GM19193 (cell line): Measurements from ENCODE around the gene PIM3.

Experiments used
- POLR2A ChIP-seq: IDR thresholded peaks from 4 replicates; pipeline ENCODE4 v1.6.1; 2011; ENCODE audit not compliant: insufficient read depth, insufficient read length; ENCODE audit errors: extremely low read depth

The PIM3 gene

GRCh38 chr22:49965091-49966040 lies 4.8 kb downstream of the PIM3 start:
- no peak for TF ChIP-seq POLR2A

DNA sequence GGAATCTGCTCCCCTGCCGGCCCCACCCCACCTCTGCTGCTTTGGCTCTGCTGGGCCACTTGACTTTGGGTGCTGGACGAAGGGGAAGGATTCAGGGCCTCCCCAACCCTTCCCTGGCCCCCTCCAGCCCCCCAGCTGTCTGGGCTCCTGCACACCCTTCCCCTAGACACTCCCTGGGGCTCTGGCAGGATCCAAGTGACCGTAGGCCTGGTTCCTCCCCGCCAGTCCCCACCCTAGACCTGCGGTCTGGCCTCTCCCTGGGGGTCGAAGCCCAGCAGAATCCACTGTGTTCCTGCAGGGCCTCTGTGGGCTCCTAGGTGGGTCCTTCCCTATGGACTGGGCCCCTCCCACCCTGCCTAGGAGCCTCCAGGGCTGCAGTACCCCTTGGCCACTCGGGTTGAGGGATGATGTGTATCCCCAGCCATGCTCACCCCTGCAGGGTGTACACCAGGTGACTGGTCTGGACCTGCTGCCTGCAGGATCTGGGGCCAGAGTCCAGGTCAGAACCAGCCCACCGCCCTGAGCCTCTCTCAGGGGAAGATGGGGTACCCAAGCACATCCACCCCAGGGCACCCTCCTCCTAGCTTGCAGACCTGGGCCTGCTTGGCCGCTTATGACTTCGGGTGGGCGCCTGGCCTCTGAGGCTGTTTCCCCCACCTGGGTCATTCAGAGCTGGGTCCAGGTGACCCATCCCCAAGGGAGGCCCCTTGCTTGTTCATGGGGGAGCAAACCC lies 5.6 kb downstream of the PIM3 start:
- TF ChIP-seq POLR2A: no peak

DNA sequence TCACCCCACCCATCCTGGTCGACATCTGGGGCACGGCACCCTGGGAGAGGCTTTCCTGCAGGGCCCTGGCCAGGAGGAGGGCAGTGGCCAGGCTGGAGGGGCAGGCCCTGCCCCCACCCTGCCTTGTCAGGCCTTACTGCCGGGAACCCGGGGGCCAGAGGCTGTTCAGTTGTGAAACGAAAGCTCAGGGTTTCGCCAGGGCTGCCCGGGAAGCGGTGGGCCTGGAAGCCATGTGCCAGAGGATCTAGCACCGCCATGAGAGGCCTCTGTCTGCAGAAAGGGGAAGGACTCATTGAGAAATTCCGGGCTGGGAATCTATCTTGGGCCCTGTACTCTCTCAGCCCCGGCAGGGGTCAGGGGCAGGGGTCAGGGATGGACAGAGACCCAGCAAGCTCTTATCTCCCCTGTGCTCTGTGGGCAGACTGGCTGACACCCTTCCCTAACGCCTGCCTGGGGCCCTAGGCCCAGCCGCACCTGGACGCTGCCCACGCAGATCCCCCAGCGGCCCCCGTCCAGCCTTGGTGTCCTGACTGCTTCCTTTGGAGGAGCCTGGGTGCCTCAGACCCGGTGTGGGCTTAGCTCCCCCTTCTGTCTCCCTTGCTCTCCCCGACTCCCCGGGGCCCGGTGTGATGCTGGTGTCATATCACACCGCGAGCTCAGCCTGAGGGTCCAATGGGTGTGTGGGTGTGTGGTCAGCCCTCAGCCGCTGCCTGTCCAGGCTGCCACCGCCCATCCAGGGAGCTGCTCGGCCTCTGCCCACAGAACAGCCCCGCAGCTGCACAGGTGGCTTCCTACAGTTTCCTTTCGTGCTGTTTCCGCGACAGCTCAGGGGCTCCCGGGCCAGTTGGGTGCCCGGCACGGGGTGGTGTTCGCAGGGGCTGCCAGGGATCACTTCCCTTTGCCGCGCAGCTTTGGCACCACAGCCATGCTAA lies 6.5 kb downstream of the PIM3 start:
- TF ChIP-seq POLR2A: peak; percentile 16

- no peak for TF ChIP-seq POLR2A
Measured at GRCh38 chr22:49967706-49968208, 7.2 kb downstream of the PIM3 start.

GRCh38 chr22:49968313-49968830 lies 7.8 kb downstream of the PIM3 start:
- TF ChIP-seq POLR2A: no peak

GRCh38 chr22:49968831-49969661 lies 8.5 kb downstream of the PIM3 start:
- no peak for TF ChIP-seq POLR2A

- TF ChIP-seq POLR2A: no peak
Measured at GRCh38 chr22:49969751-49970527, 9.4 kb downstream of the PIM3 start.

DNA sequence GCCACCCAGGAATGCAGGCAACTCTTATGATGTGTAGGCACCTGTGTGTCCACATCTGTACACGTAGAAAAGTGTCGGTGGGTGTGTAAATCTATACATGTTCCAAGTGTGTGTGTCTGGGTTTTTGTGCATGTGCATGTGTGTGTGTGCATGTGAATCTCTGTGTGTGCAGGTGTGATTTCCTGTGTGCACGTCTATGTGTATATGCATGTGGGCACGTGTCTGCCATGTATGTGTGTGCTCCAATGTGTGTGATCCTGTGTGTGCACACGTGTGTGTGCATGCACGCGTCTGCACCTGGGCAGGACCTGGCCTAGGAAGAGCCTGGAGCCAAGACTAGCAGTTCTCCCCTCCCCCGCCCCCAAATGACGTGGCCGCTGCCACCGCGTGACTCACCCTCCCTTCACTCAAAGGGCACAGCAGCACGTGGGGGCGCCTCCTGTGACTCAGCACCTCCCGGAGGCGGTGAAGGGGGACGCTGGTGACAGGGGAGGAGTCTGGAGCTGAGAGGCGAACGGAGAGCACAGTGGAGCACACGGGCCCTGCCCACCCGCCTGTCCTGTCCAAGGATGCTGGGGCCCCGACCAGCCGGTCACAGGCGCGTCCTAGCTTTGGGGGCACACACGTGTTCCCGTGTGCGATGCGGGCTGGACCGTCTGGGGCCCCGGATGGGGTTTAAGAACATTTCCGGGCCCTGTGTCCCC lies 10.1 kb downstream of the PIM3 start:
- peak; percentile 83 for TF ChIP-seq POLR2A

- TF ChIP-seq POLR2A: peak; percentile 17
Measured at GRCh38 chr22:49971232-49972162, 10.9 kb downstream of the PIM3 start.

DNA sequence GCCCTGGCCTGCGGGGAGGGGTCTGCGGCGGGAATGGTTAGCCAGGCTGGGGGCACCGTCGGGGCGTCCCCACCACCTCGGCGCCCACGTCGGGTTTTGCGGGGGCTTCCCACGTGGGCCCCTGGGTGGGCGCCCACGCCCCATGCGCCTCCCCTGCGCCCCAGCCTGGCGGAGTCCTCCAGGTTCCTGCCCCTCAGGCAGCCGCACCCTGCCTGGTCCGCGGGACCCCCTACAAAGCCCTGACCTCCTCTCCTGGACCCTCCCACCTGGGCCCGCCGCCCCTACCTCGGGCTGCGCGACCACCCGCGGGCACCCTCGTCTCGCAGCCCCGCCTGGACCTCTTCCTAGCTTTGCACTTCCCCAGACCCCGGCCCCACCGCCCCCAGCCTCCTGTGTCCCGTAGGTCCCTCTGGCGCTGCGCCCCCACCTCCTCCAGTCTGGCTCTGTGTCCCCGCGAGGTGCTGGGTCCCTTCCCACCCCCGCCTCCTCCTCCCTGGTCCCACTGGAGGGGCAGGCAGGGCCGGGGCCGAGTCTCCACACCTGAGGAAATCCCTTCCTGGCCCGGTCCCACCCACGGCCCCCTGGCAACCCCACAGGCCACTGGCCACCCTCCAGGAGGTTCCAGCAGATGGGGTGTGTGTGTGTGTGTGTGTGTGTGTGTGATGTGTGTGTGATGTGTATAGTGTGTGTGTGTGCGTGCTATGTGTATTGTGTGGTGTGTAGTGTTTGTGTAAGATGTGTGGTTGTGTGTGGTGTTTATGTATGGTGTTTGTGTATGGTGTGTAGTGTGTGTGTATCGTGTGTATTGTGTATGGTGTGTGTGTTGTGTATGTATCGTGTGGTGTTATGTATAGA lies 11.8 kb downstream of the PIM3 start:
- TF ChIP-seq POLR2A: no peak
